GM12878 (cell line): Measurements from ENCODE around the gene TSBP1. TPM values are rescaled to one million over a fixed set of nuclear protein-coding genes. Genes with fewer than 3 reads are reported as not detected.

Experiments
- ATAC-seq: fragments of 200-7000 bp; cut with Tn5 transposase; 3 replicates; pipeline ENCODE4 v1.9.1; 2020; ENCODE audit warnings: mild to moderate bottlenecking, moderate library complexity
- BruUV-seq: library from RNA; stranded (reverse); fragments of 400-500 nt; replicated peaks from 2 replicates; lab custom pipeline; 2021; lab: Mats Ljungman, UMichigan
- CTCF ChIA-PET: fragments of 300-600 bp; sonication (Branson Sonifier 250); formaldehyde crosslinking; extraction: SDS; loops from one replicate; lab custom pipeline; 2021; ENCODE audit warnings: inconsistent platforms; lab: Yijun Ruan, JAX
- POLR2A ChIA-PET: fragments of 350-600 bp; formaldehyde crosslinking; extraction: SDS; loops from one replicate; lab custom pipeline; 2021; ENCODE audit warnings: inconsistent platforms; lab: Charles Lee
- RAD21 ChIA-PET: fragments of 300-600 bp; sonication (Branson Sonifier 250); formaldehyde crosslinking; loops from one replicate; lab custom pipeline; 2023; ENCODE audit warnings: antibody characterized with exemption; ENCODE audit not compliant: unreplicated experiment; lab: Charles Lee
- SMC1A ChIA-PET: fragments of 300-600 bp; sonication (Branson Sonifier 250); formaldehyde crosslinking; loops from one replicate; lab custom pipeline; 2023; ENCODE audit not compliant: unreplicated experiment, uncharacterized antibody; lab: Charles Lee
- DNase-seq: peaks from one replicate; pipeline ENCODE4 v3.0.0-alpha.2; 2011; ENCODE audit warnings: low read depth, low spot score
- FAIRE-seq: peaks from 3 replicates; lab custom pipeline; 2011; peaks lifted over from hg19 to GRCh38; lab: Jason Lieb, UNC
- H2AFZ ChIP-seq: 2 replicates; pipeline ENCODE4 v1.6.0; 2011; ENCODE audit warnings: low read depth, low read length, control low read depth; ENCODE audit not compliant: control insufficient read depth
- H3K27ac ChIP-seq: 2 replicates; pipeline ENCODE4 v1.5.1; 2011; ENCODE audit warnings: control low read depth; ENCODE audit not compliant: control insufficient read depth, insufficient read depth
- H3K27me3 ChIP-seq, 2 experiments: replicated peaks in 1 of 2; 2 replicates each; pipeline versions ENCODE4 v1.6.0 to v1.6.1; 2011; ENCODE audit warnings: low read length in 1 of 2; ENCODE audit not compliant: control insufficient read depth in 2 of 2, insufficient read depth in 2 of 2
- H3K36me3 ChIP-seq, 2 experiments: 2 replicates each; pipeline ENCODE4 v1.5.1; 2011; ENCODE audit warnings: low read length in 1 of 2; ENCODE audit not compliant: control insufficient read depth in 2 of 2, insufficient read depth in 2 of 2
- H3K4me1 ChIP-seq: 2 replicates; pipeline ENCODE4 v1.6.1; 2011; ENCODE audit warnings: mild to moderate bottlenecking, low read length, moderate library complexity, mixed read lengths; ENCODE audit not compliant: control insufficient read depth, insufficient read depth
- H3K4me2 ChIP-seq: 2 replicates; pipeline ENCODE4 v1.6.0; 2011; ENCODE audit warnings: control low read depth; ENCODE audit not compliant: control insufficient read depth, insufficient read depth
- H3K4me3 ChIP-seq: fragments of 200-600 bp; sonication (generic); 2 replicates; pipeline ENCODE4 v1.5.1; 2016
- H3K79me2 ChIP-seq: 2 replicates; pipeline ENCODE4 v1.6.0; 2011; ENCODE audit warnings: low read length; ENCODE audit not compliant: control insufficient read depth, insufficient read depth
- H3K9ac ChIP-seq: 2 replicates; pipeline ENCODE4 v1.8.0; 2011; ENCODE audit warnings: low read length, control low read depth, mixed read lengths; ENCODE audit not compliant: control insufficient read depth, insufficient read depth
- H3K9me3 ChIP-seq: replicated peaks from 3 replicates; pipeline ENCODE4 v1.5.1; 2011; ENCODE audit warnings: mild to moderate bottlenecking, low read length; ENCODE audit not compliant: control insufficient read depth, insufficient read depth
- H4K20me1 ChIP-seq: 2 replicates; pipeline ENCODE4 v1.6.0; 2011; ENCODE audit not compliant: control insufficient read depth, insufficient read depth
- HCFC1 ChIP-seq: fragments of 150-350 bp; IDR thresholded peaks from 2 replicates; pipeline ENCODE4 v1.6.1; 2014; ENCODE audit warnings: low read length
- LARP7 ChIP-seq: fragments of 450-650 bp; IDR thresholded peaks from 2 replicates; pipeline ENCODE4 v1.6.1; 2017; ENCODE audit warnings: mild to moderate bottlenecking
- PAX5 ChIP-seq: IDR thresholded peaks from 2 replicates; pipeline ENCODE4 v1.6.1; 2011; ENCODE audit warnings: low read depth, low read length, borderline replicate concordance
- SRF ChIP-seq, 2 experiments: IDR thresholded peaks; 2 replicates each; pipeline ENCODE4 v1.6.1; 2011; ENCODE audit warnings: low read depth in 2 of 2, low read length in 2 of 2, mild to moderate bottlenecking in 1 of 2, moderate library complexity in 1 of 2
- SUPT20H ChIP-seq: IDR thresholded peaks from 2 replicates; pipeline ENCODE4 v1.6.1; 2011; ENCODE audit warnings: low read depth, mild to moderate bottlenecking, low read length, moderate library complexity, borderline replicate concordance; ENCODE audit not compliant: control insufficient read depth
- WGBS: methylation state at CpG from one replicate; pipeline ENCODE4 v1.1.6; 2016; ENCODE audit warnings: low lambda C conversion rate; ENCODE audit not compliant: insufficient replicate concordance, insufficient coverage; ENCODE audit errors: missing lambda C conversion rate; 5-methylcytosine and 5-hydroxymethylcytosine counted together
- in situ Hi-C: fragments of 300-500 bp; cut with MboI; formaldehyde crosslinking; loops from 9 replicates; pipeline ENCODE4 v1.14.3; 2018; ENCODE audit warnings: mixed read lengths
- intact Hi-C: fragments of 100-400 bp; cut with micrococcal nuclease; formaldehyde crosslinking; loops from one replicate; pipeline ENCODE4 v1.14.2; 2022; ENCODE audit not compliant: unreplicated experiment
- polyA plus RNA-seq, 11 experiments: library from polyadenylated mRNA; depleted of rRNA in 4 of 11; unstranded in 6 of 11; stranded (reverse) in 5 of 11; fragments of >200 nt; fragmentation: Nextera tagmentation in 4 of 11; fragmentation: Illumina TruSeq in 1 of 11; extraction: Ambion mirVana in 4 of 11; extraction: Trizol in 1 of 11; gene quantifications; 1 replicate in 1 of 11; 2 replicates in 10 of 11; pipeline versions ENCODE4 v1.2.1 to v1.2.3, GENCODE V29; 2011 to 2016; ENCODE audit warnings: inconsistent platforms in 2 of 11, missing spikeins in 2 of 11, low read depth in 1 of 11
- total RNA-seq, 4 experiments: library from RNA; depleted of rRNA in 3 of 4; stranded (reverse); fragments of >200 nt in 3 of 4; fragmentation: Illumina TruSeq in 1 of 4; extraction: Trizol in 1 of 4; gene quantifications; 2 replicates each; pipeline versions ENCODE4 v1.2.1 to v1.2.3, GENCODE V29; 2013 to 2021
- TF ChIP-seq, protein P1 (sequence below): fragments of 450-650 bp; IDR thresholded peaks from 2 replicates; pipeline ENCODE4 v1.6.1; 2018; ENCODE audit warnings: mild to moderate bottlenecking, low read depth, moderate library complexity; ENCODE audit not compliant: partially characterized antibody
- TF ChIP-seq, protein P2 (sequence below): fragments of 450-650 bp; conservative IDR thresholded peaks from 2 replicates; pipeline ENCODE4 v1.6.1; 2017; ENCODE audit warnings: mild to moderate bottlenecking, moderate library complexity
- TF ChIP-seq, protein P3 (sequence below): fragments of 450-650 bp; IDR thresholded peaks from 2 replicates; pipeline ENCODE4 v1.6.1; 2016; ENCODE audit warnings: mild to moderate bottlenecking

Gene TSBP1
- total and polyA plus RNA-seq, 10 of the 15 experiments (the other 5 are each of a cell fraction or from before 2014, with no cell fraction given): not detected

DNA sequence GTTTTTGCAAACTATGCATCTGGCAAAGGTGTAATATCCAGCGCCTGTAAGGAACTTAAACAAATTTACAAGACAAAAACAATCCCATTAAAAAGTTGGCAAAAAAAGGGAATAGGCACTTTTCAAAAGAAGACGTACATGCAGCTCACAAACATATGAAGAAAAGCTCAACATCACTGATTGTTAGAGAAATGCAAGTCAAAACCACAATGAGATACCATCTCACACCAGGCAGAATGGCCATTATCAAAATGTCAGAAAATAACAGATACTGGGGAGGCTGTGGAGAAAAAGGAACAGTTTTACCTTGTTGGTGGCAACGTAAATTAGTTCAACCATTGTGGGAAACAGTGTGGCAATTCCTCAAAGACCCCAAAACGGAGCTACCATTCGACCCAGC, 54.2 kb downstream of the TSBP1 start:
- H3K4me3 ChIP-seq: no peak overlapping the region
- ChIA-PET CTCF (no interaction called here), SMC1A (interaction anchor here (0.9 kb wide), 1 partner anchor 14 kb away, joined by 3 read pairs; no protein-coding TSS in a partner anchor), POLR2A (no interaction called here), RAD21 (no interaction called here)
- in situ Hi-C loops (no loop called here), intact Hi-C loops (no loop called here)
- H3K9me3 ChIP-seq: no peaks in the 10 kb centered on the region
- no peaks in the 10 kb centered on the region for H3K4me1 ChIP-seq
- no peaks in the 10 kb centered on the region for H3K36me3 ChIP-seq
- ATAC-seq: no peak
- no TSS peak for BruUV-seq
- DNase-seq: no peak
- H3K79me2 ChIP-seq: no peaks in the 10 kb centered on the region
- H2AFZ ChIP-seq: no peak overlapping the region
- H3K4me2 ChIP-seq: no peak overlapping the region
- H4K20me1 ChIP-seq: no peaks in the 10 kb centered on the region
- FAIRE-seq: no peak
- H3K9ac ChIP-seq: no peak overlapping the region
- H3K27ac ChIP-seq: no peak overlapping the region
- 12% methylated on average over 5 of the region's 5 CpGs for WGBS
- peaks cover 0 to 5% of the 10 kb centered on the region in 2 experiments; a peak in 2 of 4 replicates for H3K27me3 ChIP-seq
- TF ChIP-seq, protein P1, sequence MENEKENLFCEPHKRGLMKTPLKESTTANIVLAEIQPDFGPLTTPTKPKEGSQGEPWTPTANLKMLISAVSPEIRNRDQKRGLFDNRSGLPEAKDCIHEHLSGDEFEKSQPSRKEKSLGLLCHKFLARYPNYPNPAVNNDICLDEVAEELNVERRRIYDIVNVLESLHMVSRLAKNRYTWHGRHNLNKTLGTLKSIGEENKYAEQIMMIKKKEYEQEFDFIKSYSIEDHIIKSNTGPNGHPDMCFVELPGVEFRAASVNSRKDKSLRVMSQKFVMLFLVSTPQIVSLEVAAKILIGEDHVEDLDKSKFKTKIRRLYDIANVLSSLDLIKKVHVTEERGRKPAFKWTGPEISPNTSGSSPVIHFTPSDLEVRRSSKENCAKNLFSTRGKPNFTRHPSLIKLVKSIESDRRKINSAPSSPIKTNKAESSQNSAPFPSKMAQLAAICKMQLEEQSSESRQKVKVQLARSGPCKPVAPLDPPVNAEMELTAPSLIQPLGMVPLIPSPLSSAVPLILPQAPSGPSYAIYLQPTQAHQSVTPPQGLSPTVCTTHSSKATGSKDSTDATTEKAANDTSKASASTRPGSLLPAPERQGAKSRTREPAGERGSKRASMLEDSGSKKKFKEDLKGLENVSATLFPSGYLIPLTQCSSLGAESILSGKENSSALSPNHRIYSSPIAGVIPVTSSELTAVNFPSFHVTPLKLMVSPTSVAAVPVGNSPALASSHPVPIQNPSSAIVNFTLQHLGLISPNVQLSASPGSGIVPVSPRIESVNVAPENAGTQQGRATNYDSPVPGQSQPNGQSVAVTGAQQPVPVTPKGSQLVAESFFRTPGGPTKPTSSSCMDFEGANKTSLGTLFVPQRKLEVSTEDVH: no peak
- TF ChIP-seq PAX5 (no peak), LARP7 (no peak), SRF (IDR thresholded peaks at IDR 0.05; ENCODE audit: low read depth in 2 of 2, low read length in 2 of 2) (no peak), HCFC1 (no peak), SUPT20H (no peak)
- TF ChIP-seq, protein P2, sequence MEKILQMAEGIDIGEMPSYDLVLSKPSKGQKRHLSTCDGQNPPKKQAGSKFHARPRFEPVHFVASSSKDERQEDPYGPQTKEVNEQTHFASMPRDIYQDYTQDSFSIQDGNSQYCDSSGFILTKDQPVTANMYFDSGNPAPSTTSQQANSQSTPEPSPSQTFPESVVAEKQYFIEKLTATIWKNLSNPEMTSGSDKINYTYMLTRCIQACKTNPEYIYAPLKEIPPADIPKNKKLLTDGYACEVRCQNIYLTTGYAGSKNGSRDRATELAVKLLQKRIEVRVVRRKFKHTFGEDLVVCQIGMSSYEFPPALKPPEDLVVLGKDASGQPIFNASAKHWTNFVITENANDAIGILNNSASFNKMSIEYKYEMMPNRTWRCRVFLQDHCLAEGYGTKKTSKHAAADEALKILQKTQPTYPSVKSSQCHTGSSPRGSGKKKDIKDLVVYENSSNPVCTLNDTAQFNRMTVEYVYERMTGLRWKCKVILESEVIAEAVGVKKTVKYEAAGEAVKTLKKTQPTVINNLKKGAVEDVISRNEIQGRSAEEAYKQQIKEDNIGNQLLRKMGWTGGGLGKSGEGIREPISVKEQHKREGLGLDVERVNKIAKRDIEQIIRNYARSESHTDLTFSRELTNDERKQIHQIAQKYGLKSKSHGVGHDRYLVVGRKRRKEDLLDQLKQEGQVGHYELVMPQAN: no peak
- TF ChIP-seq, protein P3, sequence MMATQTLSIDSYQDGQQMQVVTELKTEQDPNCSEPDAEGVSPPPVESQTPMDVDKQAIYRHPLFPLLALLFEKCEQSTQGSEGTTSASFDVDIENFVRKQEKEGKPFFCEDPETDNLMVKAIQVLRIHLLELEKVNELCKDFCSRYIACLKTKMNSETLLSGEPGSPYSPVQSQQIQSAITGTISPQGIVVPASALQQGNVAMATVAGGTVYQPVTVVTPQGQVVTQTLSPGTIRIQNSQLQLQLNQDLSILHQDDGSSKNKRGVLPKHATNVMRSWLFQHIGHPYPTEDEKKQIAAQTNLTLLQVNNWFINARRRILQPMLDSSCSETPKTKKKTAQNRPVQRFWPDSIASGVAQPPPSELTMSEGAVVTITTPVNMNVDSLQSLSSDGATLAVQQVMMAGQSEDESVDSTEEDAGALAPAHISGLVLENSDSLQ: no peak
